GM06990 (cell line): Measurements from ENCODE around the gene RTP5.
"Not testable (repeated sequence)": the region's sequence is repeated elsewhere in the genome, so short reads cannot be mapped to it uniquely, and the experiment has no call there.

Source experiments
- DNase-seq: peaks from one replicate; pipeline ENCODE4 v3.0.0-alpha.2; 2011; ENCODE audit not compliant: insufficient read length; ENCODE audit errors: extremely low read depth
- H3K27me3 ChIP-seq: replicated peaks from 2 replicates; pipeline ENCODE4 v1.6.0; 2011; ENCODE audit warnings: low read length; ENCODE audit not compliant: control insufficient read depth, insufficient read depth
- H3K36me3 ChIP-seq: 2 replicates; pipeline ENCODE4 v1.5.1; 2011; ENCODE audit warnings: low read length; ENCODE audit not compliant: control insufficient read depth, insufficient read depth
- H3K4me3 ChIP-seq: replicated peaks from 2 replicates; pipeline ENCODE4 v1.5.1; 2011; ENCODE audit warnings: low read depth, mild to moderate bottlenecking, control low read depth, low read length
- TF ChIP-seq, protein P1 (sequence below): IDR thresholded peaks from 2 replicates; pipeline ENCODE4 v1.5.1; 2011; ENCODE audit warnings: low read length, control low read depth, mild to moderate bottlenecking, inconsistent platforms; ENCODE audit not compliant: insufficient read depth, poor library complexity, severe bottlenecking

Gene RTP5

GRCh38 chr2:241873803-241874110, 4.2 kb downstream of the RTP5 start:
- H3K4me3 ChIP-seq: no peak overlapping the region
- no peaks in the 10 kb centered on the region for H3K36me3 ChIP-seq
- TF ChIP-seq, protein P1, sequence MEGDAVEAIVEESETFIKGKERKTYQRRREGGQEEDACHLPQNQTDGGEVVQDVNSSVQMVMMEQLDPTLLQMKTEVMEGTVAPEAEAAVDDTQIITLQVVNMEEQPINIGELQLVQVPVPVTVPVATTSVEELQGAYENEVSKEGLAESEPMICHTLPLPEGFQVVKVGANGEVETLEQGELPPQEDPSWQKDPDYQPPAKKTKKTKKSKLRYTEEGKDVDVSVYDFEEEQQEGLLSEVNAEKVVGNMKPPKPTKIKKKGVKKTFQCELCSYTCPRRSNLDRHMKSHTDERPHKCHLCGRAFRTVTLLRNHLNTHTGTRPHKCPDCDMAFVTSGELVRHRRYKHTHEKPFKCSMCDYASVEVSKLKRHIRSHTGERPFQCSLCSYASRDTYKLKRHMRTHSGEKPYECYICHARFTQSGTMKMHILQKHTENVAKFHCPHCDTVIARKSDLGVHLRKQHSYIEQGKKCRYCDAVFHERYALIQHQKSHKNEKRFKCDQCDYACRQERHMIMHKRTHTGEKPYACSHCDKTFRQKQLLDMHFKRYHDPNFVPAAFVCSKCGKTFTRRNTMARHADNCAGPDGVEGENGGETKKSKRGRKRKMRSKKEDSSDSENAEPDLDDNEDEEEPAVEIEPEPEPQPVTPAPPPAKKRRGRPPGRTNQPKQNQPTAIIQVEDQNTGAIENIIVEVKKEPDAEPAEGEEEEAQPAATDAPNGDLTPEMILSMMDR: no peak

GRCh38 chr2:241874277-241874925, 4.9 kb downstream of the RTP5 start:
- Histone ChIP-seq H3K4me3 (no peak overlapping the region), H3K27me3 (no peaks in the 10 kb centered on the region), H3K36me3 (no peaks in the 10 kb centered on the region)
- TF ChIP-seq, protein P1: no peak
- no peak for DNase-seq

More at GRCh38 chr2:241873803-241874110, 4.2 kb downstream of the RTP5 start:
- H3K27me3 ChIP-seq: no peaks in the 10 kb centered on the region
- no peak for DNase-seq

DNA sequence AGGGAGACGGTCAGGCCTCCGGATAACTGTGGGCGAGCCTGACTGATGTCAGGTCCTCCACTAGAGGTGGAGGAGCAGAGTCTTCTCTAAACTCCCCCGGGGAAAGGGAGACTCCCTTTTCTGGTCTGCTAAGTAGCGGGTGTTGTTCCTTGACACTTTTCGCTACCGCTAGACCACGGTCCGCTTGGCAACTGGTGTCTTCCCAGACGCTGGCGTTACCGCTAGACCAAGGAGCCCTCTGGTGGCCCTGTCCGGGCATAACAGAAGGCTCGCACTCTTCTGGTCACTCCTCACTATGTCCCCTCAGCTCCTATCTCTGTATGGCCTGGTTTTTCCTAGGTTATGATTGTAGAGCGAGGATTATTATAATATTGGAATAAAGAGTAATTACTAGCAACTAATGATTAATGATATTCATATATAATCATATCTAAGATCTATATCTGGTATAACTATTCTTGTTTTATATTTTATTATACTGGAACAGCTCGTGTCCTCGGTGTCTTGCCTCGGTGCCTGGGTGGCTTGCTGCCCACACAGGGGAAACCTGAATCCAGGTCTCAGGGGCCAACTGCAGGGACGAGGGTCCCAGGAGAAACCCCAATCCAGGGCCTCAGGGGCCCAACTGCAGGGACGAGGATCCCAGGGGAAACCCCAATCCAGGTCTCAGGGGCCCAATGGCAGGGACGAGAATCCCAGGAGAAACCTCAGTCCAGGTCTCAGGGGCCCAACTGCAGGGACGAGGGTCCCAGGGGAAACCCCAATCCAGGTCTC, 6.4 kb downstream of the RTP5 start:
- H3K4me3 ChIP-seq, H3K36me3 ChIP-seq, DNase-seq, H3K27me3 ChIP-seq: not testable (repeated sequence)

- no peak for DNase-seq
- TF ChIP-seq, protein P1: no peak
- H3K36me3 ChIP-seq: no peaks in the 10 kb centered on the region
- no peak overlapping the region for H3K4me3 ChIP-seq
- H3K27me3 ChIP-seq: no peaks in the 10 kb centered on the region
These were observed 7.1 kb downstream of the RTP5 start for GRCh38 chr2:241876528-241877196.

- TF ChIP-seq, protein P1: no peak
- no peaks in the 10 kb centered on the region for H3K36me3 ChIP-seq
These were observed 7.7 kb downstream of the RTP5 start for GRCh38 chr2:241877197-241877685.

More at GRCh38 chr2:241877197-241877685, 7.7 kb downstream of the RTP5 start:
- no peaks in the 10 kb centered on the region for H3K27me3 ChIP-seq
- no peak overlapping the region for H3K4me3 ChIP-seq
- no peak for DNase-seq
